Spleen (tissue), 11 donors: Measurements from ENCODE around the gene RAB1B. TPM values are rescaled to one million over a fixed set of nuclear protein-coding genes. Genes with fewer than 3 reads are reported as not detected.

Experiments used
- DNase-seq: peaks from one replicate; pipeline ENCODE4 v3.0.0-alpha.2; 2020
- H3K27ac ChIP-seq, 8 donors: fragments of 200-600 bp; sonication (generic) in 7 of 8; 1 replicate in 4 of 8; 2 replicates in 4 of 8; pipeline versions ENCODE4 v1.5.0 to v1.8.0; 2016 to 2021; ENCODE audit warnings: inconsistent platforms in 4 of 8, mild to moderate bottlenecking in 4 of 8, moderate library complexity in 1 of 8
- H3K27me3 ChIP-seq, 7 donors: fragments of 200-600 bp; sonication (generic) in 6 of 7; replicated peaks in 1 of 7; 1 replicate in 4 of 7; 2 replicates in 3 of 7; pipeline versions ENCODE4 v1.5.0 to v1.8.0; 2016 to 2021; ENCODE audit warnings: inconsistent platforms in 3 of 7, mild to moderate bottlenecking in 1 of 7
- H3K36me3 ChIP-seq, 6 donors: fragments of 200-600 bp; sonication (generic) in 5 of 6; 1 replicate in 4 of 6; 2 replicates in 2 of 6; pipeline versions ENCODE4 v1.5.0 to v1.8.0; 2016 to 2021; ENCODE audit warnings: inconsistent platforms in 2 of 6
- H3K4me1 ChIP-seq, 6 donors: fragments of 200-600 bp; sonication (generic) in 5 of 6; 1 replicate in 3 of 6; 2 replicates in 3 of 6; pipeline versions ENCODE4 v1.5.0 to v1.8.0; 2016 to 2021; ENCODE audit warnings: inconsistent platforms in 3 of 6
- H3K4me3 ChIP-seq, 8 donors: fragments of 200-600 bp; sonication (generic) in 7 of 8; 1 replicate in 4 of 8; 2 replicates in 4 of 8; pipeline versions ENCODE4 v1.5.0 to v1.8.0; 2016 to 2021; ENCODE audit warnings: inconsistent platforms in 4 of 8, mild to moderate bottlenecking in 4 of 8, moderate library complexity in 2 of 8
- H3K9me3 ChIP-seq, 8 donors: fragments of 200-600 bp; sonication (generic) in 7 of 8; 1 replicate in 4 of 8; 2 replicates in 4 of 8; pipeline versions ENCODE4 v1.5.0 to v1.8.0; 2016 to 2021; ENCODE audit warnings: inconsistent platforms in 4 of 8
- CTCF ChIP-seq, 11 experiments: fragments of 200-600 bp in 7 of 11; fragments of 450-650 bp in 4 of 11; sonication (generic) in 4 of 11; IDR thresholded peaks in 8 of 11; conservative IDR thresholded peaks in 3 of 11; 1 replicate in 7 of 11; 2 replicates in 4 of 11; pipeline versions ENCODE4 v1.4.0 to v1.8.0; 2016 to 2021; ENCODE audit warnings: antibody characterized with exemption in 11 of 11, inconsistent platforms in 4 of 11, mild to moderate bottlenecking in 1 of 11
- POLR2A ChIP-seq, 3 donors: fragments of 450-650 bp; IDR thresholded peaks; one replicate each; pipeline ENCODE4 v1.5.1; 2017; ENCODE audit warnings: antibody characterized with exemption in 3 of 3, mild to moderate bottlenecking in 1 of 3
- POLR2AphosphoS5 ChIP-seq, 3 donors: sonication (generic); formaldehyde crosslinking; IDR thresholded peaks; one replicate each; pipeline ENCODE4 v1.5.1; 2017; ENCODE audit warnings: antibody characterized with exemption in 3 of 3
- whole genome bisulfite sequencing, 5 donors: extraction: QIAGEN DNeasy Blood & Tissue Kit in 3 of 5; methylation state at CpG; one replicate each; pipeline versions ENCODE4 v1.1.5 to v1.1.7; 2013 to 2018; 5-methylcytosine and 5-hydroxymethylcytosine counted together
- intact Hi-C: fragments of 100-400 bp; cut with DNase I; formaldehyde crosslinking; loops from one replicate; pipeline ENCODE4 v1.15.0; 2023; ENCODE audit warnings: low total_unique reads
- polyA plus RNA-seq, 3 donors: library from polyadenylated mRNA; stranded (reverse); fragments of 200-250 nt; gene quantifications; one replicate each; pipeline ENCODE4 v1.2.1, GENCODE V29; 2013
- total RNA-seq, 7 donors: library from RNA; depleted of rRNA in 3 of 7; stranded (reverse); fragments of >200 nt in 3 of 7; fragmentation: NEBNext Ultra II Directional in 4 of 7; extraction: Animal tissue kit (Norgen Biotek cat#: 25700) in 4 of 7; gene quantifications; one replicate each; pipeline versions ENCODE4 v1.1.0 to v1.2.1, GENCODE V29; 2016 to 2021
- donor health status: healthy with polysubstance abuse.
- donor health status: DM: no; HTN: no; CAD: no; lungs with moderate emphysema.
- donor health status: DM: no; HTN: no; CAD: no.
- donor health status: Bipolar disorder and iron deficiency.
- donor health status: healthy.
- donor health status: DM: no; HTN: no; CAD: no.
- donor health status: DM: yes; HTN: yes; CAD: no.

Gene RAB1B
- total and polyA plus RNA-seq, 10 donors = 66.8 to 150 (median 116) TPM

- Histone ChIP-seq H3K27ac (no peak overlapping the region), H3K4me3 (no peak overlapping the region), H3K27me3 (no peaks in the 10 kb centered on the region), H3K9me3 (no peaks in the 10 kb centered on the region), H3K36me3 (peaks cover 8 to 100% (median 78%) of the 10 kb centered on the region in 6 donors), H3K4me1 (peaks cover 0 to 3% (median 0%) of the 10 kb centered on the region in 6 donors)
- TF ChIP-seq POLR2A (IDR thresholded peaks at IDR 0.05) (no peak), CTCF (IDR thresholded peaks at IDR 0.05 in 8 of 11, conservative IDR thresholded peaks at IDR 0.05 in 3 of 11) (no peak), POLR2AphosphoS5 (IDR thresholded peaks at IDR 0.05) (no peak)
- intact Hi-C loops = no loop called here
- no peak for DNase-seq
- 94 to 97% (median 96%) methylated on average over 5 of the region's 5 CpGs for WGBS, 5 donors
Measured at GRCh38 chr11:66233301-66233700, 35.1 kb upstream of the RAB1B start.

GRCh38 chr11:66235141-66235540 is 33.3 kb upstream of the RAB1B start:
- Histone ChIP-seq H3K4me1 (peaks cover 0 to 3% (median 0%) of the 10 kb centered on the region in 6 donors), H3K27me3 (no peaks in the 10 kb centered on the region), H3K4me3 (no peak overlapping the region), H3K27ac (no peak overlapping the region), H3K36me3 (peaks cover 8 to 100% (median 88%) of the 10 kb centered on the region in 6 donors), H3K9me3 (no peaks in the 10 kb centered on the region)
- intact Hi-C loops = no loop called here
- TF ChIP-seq POLR2AphosphoS5 (IDR thresholded peaks at IDR 0.05) (no peak), POLR2A (IDR thresholded peaks at IDR 0.05) (no peak), CTCF (IDR thresholded peaks at IDR 0.05 in 8 of 11, conservative IDR thresholded peaks at IDR 0.05 in 3 of 11) (no peak)
- 92 to 96% (median 94%) methylated on average over 6 to 11 of the region's 11 CpGs for WGBS, 5 donors
- no peak for DNase-seq

GRCh38 chr11:66237867-66238266 is 30.6 kb upstream of the RAB1B start:
- no peaks in the 10 kb centered on the region for H3K9me3 ChIP-seq
- H3K36me3 ChIP-seq = peaks cover 2 to 100% (median 85%) of the 10 kb centered on the region in 6 donors
- no peak overlapping the region for H3K4me3 ChIP-seq
- no peak for DNase-seq
- H3K27me3 ChIP-seq = no peaks in the 10 kb centered on the region
- H3K27ac ChIP-seq = no peak overlapping the region
- peaks cover 0 to 25% (median 9%) of the 10 kb centered on the region in 6 donors for H3K4me1 ChIP-seq
- TF ChIP-seq POLR2AphosphoS5 (IDR thresholded peaks at IDR 0.05) = no peak
- TF ChIP-seq CTCF (IDR thresholded peaks at IDR 0.05 in 8 of 11, conservative IDR thresholded peaks at IDR 0.05 in 3 of 11) = no peak
- no peak for TF ChIP-seq POLR2A (IDR thresholded peaks at IDR 0.05)
- intact Hi-C loops = no loop called here
- 90 to 96% (median 92%) methylated on average over 6 of the region's 6 CpGs for WGBS, 5 donors

- Histone ChIP-seq H3K4me1 (peaks cover 0 to 30% (median 10%) of the 10 kb centered on the region in 6 donors), H3K4me3 (no peak overlapping the region), H3K27ac (no peak overlapping the region), H3K9me3 (no peaks in the 10 kb centered on the region), H3K36me3 (peaks cover 0 to 100% (median 84%) of the 10 kb centered on the region in 6 donors), H3K27me3 (no peaks in the 10 kb centered on the region)
- intact Hi-C loops = no loop called here
- no peak for DNase-seq
- 88 to 97% (median 92%) methylated on average over 13 to 17 of the region's 17 CpGs for WGBS, 5 donors
- TF ChIP-seq POLR2AphosphoS5 (IDR thresholded peaks at IDR 0.05) (peak in 2 of 3 donors; percentile 21 to 58), CTCF (IDR thresholded peaks at IDR 0.05 in 8 of 11, conservative IDR thresholded peaks at IDR 0.05 in 3 of 11) (no peak), POLR2A (IDR thresholded peaks at IDR 0.05) (no peak)
Measured at GRCh38 chr11:66238786-66239413, 29.5 kb upstream of the RAB1B start.
